ENCODE measurements around the gene FXYD1. TPM values are rescaled to one million over a fixed set of nuclear protein-coding genes. Genes with fewer than 3 reads are reported as not detected.
A peak's percentile ranks its signal among the peaks of the same experiment; 100 is the strongest.

FXYD1 gene
- total RNA-seq, 1 donor from 2014 or later: 7.8 TPM

GRCh38 chr19:35093941-35094647, 44.5 kb upstream of the FXYD1 start:
- Mint-ChIP-seq H3K27ac (ENCODE audit: unreplicated experiment) (no peak overlapping the region), H3K9me3 (ENCODE audit: low read depth) (no peaks in the 10 kb centered on the region), H3K36me3 (ENCODE audit: low read depth) (no peaks in the 10 kb centered on the region), H3K27me3 (ENCODE audit: low read depth) (no peaks in the 10 kb centered on the region), H3K4me1 (ENCODE audit: low read depth) (no peaks in the 10 kb centered on the region), H3K4me3 (ENCODE audit: unreplicated experiment) (no peak overlapping the region)
- DNase-seq (ENCODE audit: low spot score): no peak
- TF ChIP-seq CTCF (IDR thresholded peaks at IDR 0.05): no peak

- H3K27me3 Mint-ChIP-seq (ENCODE audit: low read depth): no peaks in the 10 kb centered on the region
- H3K36me3 Mint-ChIP-seq (ENCODE audit: low read depth): no peaks in the 10 kb centered on the region
- no peak for TF ChIP-seq CTCF (IDR thresholded peaks at IDR 0.05)
- H3K4me3 Mint-ChIP-seq (ENCODE audit: unreplicated experiment): no peak overlapping the region
- H3K4me1 Mint-ChIP-seq (ENCODE audit: low read depth): no peaks in the 10 kb centered on the region
- no peaks in the 10 kb centered on the region for H3K9me3 Mint-ChIP-seq (ENCODE audit: low read depth)
- H3K27ac Mint-ChIP-seq (ENCODE audit: unreplicated experiment): no peak overlapping the region
- no peak for DNase-seq (ENCODE audit: low spot score)
Observed at GRCh38 chr19:35094656-35095055, 44.0 kb upstream of the FXYD1 start.

GRCh38 chr19:35095667-35096368, 42.8 kb upstream of the FXYD1 start:
- H3K36me3 Mint-ChIP-seq (ENCODE audit: low read depth): no peaks in the 10 kb centered on the region
- H3K4me1 Mint-ChIP-seq (ENCODE audit: low read depth): no peaks in the 10 kb centered on the region
- H3K9me3 Mint-ChIP-seq (ENCODE audit: low read depth): no peaks in the 10 kb centered on the region
- no peak for DNase-seq (ENCODE audit: low spot score)
- no peak for TF ChIP-seq CTCF (IDR thresholded peaks at IDR 0.05)
- H3K27ac Mint-ChIP-seq (ENCODE audit: unreplicated experiment): peak overlapping the region; percentile 38
- H3K4me3 Mint-ChIP-seq (ENCODE audit: unreplicated experiment): no peak overlapping the region
- H3K27me3 Mint-ChIP-seq (ENCODE audit: low read depth): no peaks in the 10 kb centered on the region

GRCh38 chr19:35098413-35099049, 40.1 kb upstream of the FXYD1 start:
- Mint-ChIP-seq H3K36me3 (ENCODE audit: low read depth) (no peaks in the 10 kb centered on the region), H3K27me3 (ENCODE audit: low read depth) (no peaks in the 10 kb centered on the region), H3K4me1 (ENCODE audit: low read depth) (no peaks in the 10 kb centered on the region), H3K27ac (ENCODE audit: unreplicated experiment) (no peak overlapping the region), H3K9me3 (ENCODE audit: low read depth) (no peaks in the 10 kb centered on the region), H3K4me3 (ENCODE audit: unreplicated experiment) (no peak overlapping the region)
- TF ChIP-seq CTCF (IDR thresholded peaks at IDR 0.05): no peak
- peak; percentile 94 for DNase-seq (ENCODE audit: low spot score)

GRCh38 chr19:35099155-35099896, 39.3 kb upstream of the FXYD1 start:
- Mint-ChIP-seq H3K27me3 (ENCODE audit: low read depth) (no peaks in the 10 kb centered on the region), H3K4me3 (ENCODE audit: unreplicated experiment) (no peak overlapping the region), H3K9me3 (ENCODE audit: low read depth) (no peaks in the 10 kb centered on the region), H3K27ac (ENCODE audit: unreplicated experiment) (no peak overlapping the region), H3K36me3 (ENCODE audit: low read depth) (no peaks in the 10 kb centered on the region), H3K4me1 (ENCODE audit: low read depth) (no peaks in the 10 kb centered on the region)
- no peak for TF ChIP-seq CTCF (IDR thresholded peaks at IDR 0.05)
- no peak for DNase-seq (ENCODE audit: low spot score)

All from chondrocyte (in vitro differentiated cells).